Osteocyte (in vitro differentiated cells): ENCODE measurements around the gene ISG15. TPM values are rescaled to one million over a fixed set of nuclear protein-coding genes. Genes with fewer than 3 reads are reported as not detected.

Source experiments
- DNase-seq: peaks from one replicate; pipeline ENCODE4 v3.0.0; 2021; ENCODE audit warnings: mixed read lengths; ENCODE audit not compliant: unreplicated experiment; ENCODE audit errors: extremely low spot score
- H3K27ac Mint-ChIP-seq: one replicate; pipeline ENCODE4 v1.8.0; 2021; ENCODE audit warnings: mild to moderate bottlenecking, mixed read lengths; ENCODE audit not compliant: unreplicated experiment
- H3K27me3 Mint-ChIP-seq: one replicate; pipeline ENCODE4 v1.8.0; 2021; ENCODE audit warnings: mixed read lengths; ENCODE audit not compliant: unreplicated experiment
- H3K36me3 Mint-ChIP-seq: one replicate; pipeline ENCODE4 v1.8.0; 2021; ENCODE audit warnings: mixed read lengths; ENCODE audit not compliant: unreplicated experiment
- H3K4me1 Mint-ChIP-seq: one replicate; pipeline ENCODE4 v1.8.0; 2021; ENCODE audit warnings: mixed read lengths; ENCODE audit not compliant: unreplicated experiment
- H3K4me3 Mint-ChIP-seq: one replicate; pipeline ENCODE4 v1.8.0; 2021; ENCODE audit warnings: mild to moderate bottlenecking, moderate library complexity, mixed read lengths; ENCODE audit not compliant: unreplicated experiment
- H3K9me3 Mint-ChIP-seq: one replicate; pipeline ENCODE4 v1.8.0; 2021; ENCODE audit warnings: mixed read lengths; ENCODE audit not compliant: unreplicated experiment
- long read RNA-seq: library from polyadenylated mRNA; unstranded; transcript quantifications from one replicate; pipeline ENCODE4 v2.0.0, GENCODE V29; 2021
- total RNA-seq: library from RNA; stranded (reverse); gene quantifications from 2 replicates; pipeline ENCODE4 v1.2.1, GENCODE V29; 2021
- TF ChIP-seq, protein P1 (sequence below): fragments of 200-600 bp; sonication (generic); IDR thresholded peaks from 2 replicates; pipeline ENCODE4 v1.5.0; 2021; ENCODE audit warnings: antibody characterized with exemption, mild to moderate bottlenecking, moderate library complexity

The ISG15 gene
- total RNA-seq, result 29.3 and 30.6 TPM in 2 replicates
- long read RNA-seq, partial matches to known transcripts, result 0 of 3 reads
- long read RNA-seq, other reads (novel, unspliced or antisense), result 0 of 3 reads

DNA sequence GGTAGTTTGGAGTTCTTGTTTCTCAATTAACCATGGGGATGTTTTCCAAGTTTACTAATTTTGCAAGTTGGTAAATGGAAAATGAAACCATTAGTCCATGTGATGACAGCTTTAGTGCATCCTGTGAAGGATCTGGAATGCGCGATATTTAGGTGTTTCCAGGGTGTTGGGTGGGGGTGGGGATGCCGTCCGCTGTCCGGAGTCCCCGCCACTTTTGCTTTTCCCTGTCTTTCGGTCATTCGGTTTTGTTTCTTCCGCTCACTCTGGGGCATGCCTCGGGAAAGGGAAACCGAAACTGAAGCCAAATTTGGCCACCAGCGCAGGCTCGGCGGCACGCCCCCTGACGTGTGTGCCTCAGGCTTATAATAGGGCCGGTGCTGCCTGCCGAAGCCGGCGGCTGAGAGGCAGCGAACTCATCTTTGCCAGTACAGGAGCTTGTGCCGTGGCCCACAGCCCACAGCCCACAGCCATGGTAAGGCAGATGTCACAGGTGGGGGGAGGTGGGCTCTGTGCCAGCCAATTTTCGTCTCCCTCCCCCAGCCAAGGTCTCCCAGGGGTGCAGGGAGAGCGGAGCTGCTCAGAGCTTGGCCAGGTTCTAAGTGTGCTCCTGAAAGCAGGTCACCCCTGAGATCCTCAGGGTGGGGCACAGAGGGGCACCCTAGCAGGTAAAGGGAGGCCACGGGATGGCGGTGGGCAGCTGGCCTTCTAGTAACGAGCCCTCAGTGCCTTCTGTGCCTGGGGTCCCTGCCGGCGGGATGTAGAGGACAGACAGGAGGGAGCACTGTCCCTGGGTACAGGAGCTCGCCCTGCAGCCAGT lies at the start of gene ISG15:
TSS of gene ISG15 (plus strand) at position 393 of the 817 bp plus-strand sequence. CDS start at position 470, 77 bp downstream.
- Mint-ChIP-seq H3K4me3 (peak within 1 kb of the TSS; percentile 82), H3K27me3 (no peaks in the 10 kb centered on the region), H3K9me3 (no peaks in the 10 kb centered on the region), H3K36me3 (peaks cover 5% of the 10 kb centered on the region), H3K27ac (peak within 1 kb of the TSS; percentile 94), H3K4me1 (peaks cover 24% of the 10 kb centered on the region)
- TF ChIP-seq, protein P1, sequence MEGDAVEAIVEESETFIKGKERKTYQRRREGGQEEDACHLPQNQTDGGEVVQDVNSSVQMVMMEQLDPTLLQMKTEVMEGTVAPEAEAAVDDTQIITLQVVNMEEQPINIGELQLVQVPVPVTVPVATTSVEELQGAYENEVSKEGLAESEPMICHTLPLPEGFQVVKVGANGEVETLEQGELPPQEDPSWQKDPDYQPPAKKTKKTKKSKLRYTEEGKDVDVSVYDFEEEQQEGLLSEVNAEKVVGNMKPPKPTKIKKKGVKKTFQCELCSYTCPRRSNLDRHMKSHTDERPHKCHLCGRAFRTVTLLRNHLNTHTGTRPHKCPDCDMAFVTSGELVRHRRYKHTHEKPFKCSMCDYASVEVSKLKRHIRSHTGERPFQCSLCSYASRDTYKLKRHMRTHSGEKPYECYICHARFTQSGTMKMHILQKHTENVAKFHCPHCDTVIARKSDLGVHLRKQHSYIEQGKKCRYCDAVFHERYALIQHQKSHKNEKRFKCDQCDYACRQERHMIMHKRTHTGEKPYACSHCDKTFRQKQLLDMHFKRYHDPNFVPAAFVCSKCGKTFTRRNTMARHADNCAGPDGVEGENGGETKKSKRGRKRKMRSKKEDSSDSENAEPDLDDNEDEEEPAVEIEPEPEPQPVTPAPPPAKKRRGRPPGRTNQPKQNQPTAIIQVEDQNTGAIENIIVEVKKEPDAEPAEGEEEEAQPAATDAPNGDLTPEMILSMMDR, result no peak
- peak; percentile 93 for DNase-seq

DNA sequence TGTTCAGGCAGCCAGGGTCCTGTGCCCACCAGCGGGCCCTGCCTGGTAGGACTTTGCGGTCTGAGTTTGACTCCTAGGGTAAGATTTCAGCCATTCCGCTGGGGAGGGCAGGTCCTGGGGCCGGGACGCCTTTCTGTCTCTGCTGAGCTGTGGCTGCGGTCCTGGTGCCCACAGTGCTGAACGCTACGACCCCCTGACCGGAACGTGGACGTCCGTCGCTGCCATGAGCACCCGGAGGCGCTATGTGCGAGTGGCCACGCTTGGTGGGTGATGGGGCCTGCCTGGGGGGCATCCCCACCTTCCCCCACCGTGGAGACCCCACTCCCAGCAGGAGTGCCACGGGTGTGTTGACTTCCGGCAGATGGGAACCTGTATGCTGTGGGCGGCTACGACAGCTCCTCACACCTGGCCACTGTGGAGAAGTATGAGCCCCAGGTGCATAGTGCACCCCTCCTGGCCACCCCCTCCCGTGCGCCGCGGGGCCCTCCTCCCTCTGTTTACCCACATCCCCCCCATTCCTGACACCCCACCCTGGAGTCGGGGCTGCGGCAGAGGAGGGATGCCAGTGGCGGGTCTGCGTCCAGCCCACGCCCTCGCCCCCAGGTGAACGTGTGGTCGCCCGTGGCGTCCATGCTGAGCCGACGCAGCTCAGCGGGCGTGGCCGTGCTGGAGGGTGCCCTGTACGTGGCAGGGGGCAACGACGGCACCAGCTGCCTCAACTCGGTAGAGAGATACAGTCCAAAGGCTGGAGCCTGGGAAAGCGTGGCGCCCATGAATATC lies 49.4 kb upstream of the ISG15 start:
- DNase-seq, result no peak
- H3K9me3 Mint-ChIP-seq, result no peaks in the 10 kb centered on the region
- TF ChIP-seq, protein P1, result no peak
- H3K4me1 Mint-ChIP-seq, result no peaks in the 10 kb centered on the region
- H3K36me3 Mint-ChIP-seq, result peaks cover 2% of the 10 kb centered on the region
- H3K27ac Mint-ChIP-seq, result no peak overlapping the region
- no peaks in the 10 kb centered on the region for H3K27me3 Mint-ChIP-seq
- H3K4me3 Mint-ChIP-seq, result no peak overlapping the region

DNA sequence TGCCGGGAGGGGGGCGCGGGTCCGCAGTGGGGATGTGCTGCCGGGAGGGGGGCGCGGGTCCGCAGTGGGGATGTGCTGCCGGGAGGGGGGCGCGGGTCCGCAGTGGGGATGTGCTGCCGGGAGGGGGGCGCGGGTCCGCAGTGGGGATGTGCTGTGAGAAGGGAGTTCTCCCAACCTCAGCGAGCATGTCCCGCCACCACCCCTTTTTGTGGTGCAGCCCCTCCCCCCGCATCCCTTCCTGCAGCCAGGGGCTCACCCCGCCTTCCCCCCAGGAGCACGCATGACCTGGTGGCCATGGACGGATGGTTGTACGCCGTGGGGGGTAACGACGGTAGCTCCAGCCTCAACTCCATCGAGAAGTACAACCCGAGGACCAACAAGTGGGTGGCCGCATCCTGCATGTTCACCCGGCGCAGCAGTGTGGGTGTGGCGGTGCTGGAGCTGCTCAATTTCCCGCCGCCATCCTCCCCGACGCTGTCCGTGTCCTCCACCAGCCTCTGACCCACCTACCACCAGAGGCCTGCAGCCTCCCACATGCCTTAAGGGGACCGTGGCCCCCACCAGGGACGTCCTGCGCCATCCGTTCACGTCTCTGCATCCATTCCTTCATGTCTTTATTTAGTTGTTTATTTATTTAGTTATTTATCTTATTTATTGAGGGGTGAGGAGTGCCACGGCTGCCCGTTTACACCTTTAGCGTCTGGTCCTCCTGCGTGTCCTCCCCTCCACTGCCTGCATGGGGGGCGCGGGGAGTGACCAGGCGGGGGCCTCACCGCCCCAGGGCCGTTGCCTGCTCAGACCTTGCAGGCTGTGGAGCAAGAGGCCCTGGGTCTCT lies 48.4 kb upstream of the ISG15 start:
- no peak overlapping the region for H3K27ac Mint-ChIP-seq
- no peak overlapping the region for H3K4me3 Mint-ChIP-seq
- H3K4me1 Mint-ChIP-seq, result no peaks in the 10 kb centered on the region
- H3K36me3 Mint-ChIP-seq, result peaks cover 2% of the 10 kb centered on the region
- H3K27me3 Mint-ChIP-seq, result no peaks in the 10 kb centered on the region
- DNase-seq, result no peak
- no peaks in the 10 kb centered on the region for H3K9me3 Mint-ChIP-seq
- TF ChIP-seq, protein P1, result no peak

DNA sequence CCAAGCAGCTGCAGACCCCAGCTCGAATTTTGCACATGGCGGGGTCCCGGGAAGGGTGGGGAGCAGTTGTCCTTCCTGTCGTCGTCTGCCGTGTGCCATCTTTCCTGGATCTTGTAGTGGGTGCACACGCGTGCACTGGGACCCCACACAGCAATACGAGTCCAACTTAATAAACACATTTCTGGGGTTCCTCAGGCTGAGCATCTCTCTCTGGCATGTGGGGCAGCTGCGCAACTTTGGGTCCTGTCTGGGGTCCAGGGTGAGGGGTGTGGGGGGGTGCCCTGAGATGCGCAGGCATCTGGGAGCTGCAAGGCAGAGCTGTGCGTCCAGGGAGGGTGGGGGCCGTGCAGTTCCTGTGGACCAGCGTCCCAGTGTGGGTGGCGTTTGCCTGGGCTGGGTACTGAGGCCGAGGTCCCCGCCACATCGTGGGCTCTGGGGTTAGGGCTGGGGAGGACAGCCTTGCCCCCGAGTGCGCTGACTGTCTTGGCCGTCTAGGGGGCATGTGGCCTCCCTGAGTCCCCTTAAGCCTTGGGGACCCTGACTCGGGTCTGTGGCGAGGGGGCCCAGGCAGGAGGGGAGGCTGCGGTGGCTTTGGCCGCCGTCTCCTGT lies 47.7 kb upstream of the ISG15 start:
- Mint-ChIP-seq H3K27me3 (no peaks in the 10 kb centered on the region), H3K27ac (no peak overlapping the region), H3K36me3 (peaks cover 2% of the 10 kb centered on the region), H3K9me3 (no peaks in the 10 kb centered on the region), H3K4me1 (no peaks in the 10 kb centered on the region), H3K4me3 (no peak overlapping the region)
- DNase-seq, result no peak
- TF ChIP-seq, protein P1, result no peak
